ENCODE data around the gene LDB2.

DNA sequence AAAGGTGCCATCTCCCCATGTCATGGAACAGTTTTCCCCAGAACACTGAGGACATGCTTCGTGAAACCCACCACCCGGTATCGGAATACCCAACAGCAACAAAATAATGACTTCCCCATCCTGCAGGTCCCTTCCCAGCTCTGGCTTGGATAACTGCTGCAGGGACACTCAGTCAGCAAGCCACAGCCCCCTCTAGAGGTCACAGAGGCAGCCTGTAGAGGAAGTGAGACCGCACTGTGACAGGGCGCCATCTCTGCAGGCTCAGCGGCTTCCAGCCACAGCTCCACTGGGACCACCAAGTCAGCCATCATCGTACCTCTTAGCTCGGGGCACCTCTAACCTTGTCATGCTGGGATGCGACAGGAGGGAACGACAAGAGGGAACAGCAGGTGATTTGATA, 315.9 kb downstream of the LDB2 start:
- TF ChIP-seq, protein P1, sequence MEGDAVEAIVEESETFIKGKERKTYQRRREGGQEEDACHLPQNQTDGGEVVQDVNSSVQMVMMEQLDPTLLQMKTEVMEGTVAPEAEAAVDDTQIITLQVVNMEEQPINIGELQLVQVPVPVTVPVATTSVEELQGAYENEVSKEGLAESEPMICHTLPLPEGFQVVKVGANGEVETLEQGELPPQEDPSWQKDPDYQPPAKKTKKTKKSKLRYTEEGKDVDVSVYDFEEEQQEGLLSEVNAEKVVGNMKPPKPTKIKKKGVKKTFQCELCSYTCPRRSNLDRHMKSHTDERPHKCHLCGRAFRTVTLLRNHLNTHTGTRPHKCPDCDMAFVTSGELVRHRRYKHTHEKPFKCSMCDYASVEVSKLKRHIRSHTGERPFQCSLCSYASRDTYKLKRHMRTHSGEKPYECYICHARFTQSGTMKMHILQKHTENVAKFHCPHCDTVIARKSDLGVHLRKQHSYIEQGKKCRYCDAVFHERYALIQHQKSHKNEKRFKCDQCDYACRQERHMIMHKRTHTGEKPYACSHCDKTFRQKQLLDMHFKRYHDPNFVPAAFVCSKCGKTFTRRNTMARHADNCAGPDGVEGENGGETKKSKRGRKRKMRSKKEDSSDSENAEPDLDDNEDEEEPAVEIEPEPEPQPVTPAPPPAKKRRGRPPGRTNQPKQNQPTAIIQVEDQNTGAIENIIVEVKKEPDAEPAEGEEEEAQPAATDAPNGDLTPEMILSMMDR (IDR thresholded peaks at IDR 0.05 in 4 of 5, conservative IDR thresholded peaks at IDR 0.05 in 1 of 5): no peak
- TF ChIP-seq POLR2A (IDR thresholded peaks at IDR 0.05): no peak
